H9 (cell line): ENCODE data around the gene DCT. TPM values are rescaled to one million over a fixed set of nuclear protein-coding genes. Genes with fewer than 3 reads are reported as not detected.

Source experiments
- DNase-seq: peaks from one replicate; pipeline ENCODE4 v3.0.0-alpha.2; 2017
- H2AFZ ChIP-seq: one replicate; pipeline ENCODE4 v1.6.1; 2013; ENCODE audit warnings: mild to moderate bottlenecking, low read length, control low read depth, moderate library complexity
- H2AK5ac ChIP-seq: 2 replicates; pipeline ENCODE4 v1.6.1; 2013; ENCODE audit warnings: low read length, control low read depth, mixed read lengths; ENCODE audit not compliant: insufficient read length
- H2BK120ac ChIP-seq: one replicate; pipeline ENCODE4 v1.6.1; 2013; ENCODE audit warnings: low read depth, mild to moderate bottlenecking, low read length, control low read depth, inconsistent platforms; ENCODE audit not compliant: poor library complexity, severe bottlenecking
- H2BK12ac ChIP-seq: 2 replicates; pipeline ENCODE4 v1.6.1; 2013; ENCODE audit warnings: low read length, control low read depth, mixed read lengths, low read depth; ENCODE audit not compliant: insufficient read length
- H2BK15ac ChIP-seq: 2 replicates; pipeline ENCODE4 v1.6.1; 2013; ENCODE audit warnings: low read depth, low read length, control low read depth
- H2BK20ac ChIP-seq: one replicate; pipeline ENCODE4 v1.6.1; 2013; ENCODE audit warnings: low read depth, mild to moderate bottlenecking, low read length, control low read depth, inconsistent platforms; ENCODE audit not compliant: poor library complexity, severe bottlenecking
- H2BK5ac ChIP-seq: 2 replicates; pipeline ENCODE4 v1.6.1; 2013; ENCODE audit warnings: low read length, control low read depth, mixed read lengths; ENCODE audit not compliant: insufficient read length
- H3K14ac ChIP-seq: 2 replicates; pipeline ENCODE4 v1.6.1; 2013; ENCODE audit warnings: low read length, control low read depth; ENCODE audit not compliant: insufficient read depth
- H3K18ac ChIP-seq: 2 replicates; pipeline ENCODE4 v1.6.1; 2013; ENCODE audit warnings: low read depth, mild to moderate bottlenecking, mixed read lengths, low read length, control low read depth; ENCODE audit not compliant: insufficient read length
- H3K23ac ChIP-seq: 2 replicates; pipeline ENCODE4 v1.6.1; 2013; ENCODE audit warnings: low read length, control low read depth, mixed read lengths, low read depth; ENCODE audit not compliant: insufficient read length
- H3K23me2 ChIP-seq: 2 replicates; pipeline ENCODE4 v1.6.1; 2013; ENCODE audit warnings: low read depth, mild to moderate bottlenecking, mixed read lengths, low read length, control low read depth; ENCODE audit not compliant: insufficient read length, poor library complexity, severe bottlenecking
- H3K27ac ChIP-seq: 2 replicates; pipeline ENCODE4 v1.5.1; 2013; ENCODE audit warnings: low read length, control low read depth, mixed read lengths, low read depth; ENCODE audit not compliant: insufficient read length
- H3K27me3 ChIP-seq: 2 replicates; pipeline ENCODE4 v1.6.1; 2013; ENCODE audit warnings: low read length, control low read depth, inconsistent platforms; ENCODE audit not compliant: insufficient read depth
- H3K4ac ChIP-seq: 2 replicates; pipeline ENCODE4 v1.6.1; 2013; ENCODE audit warnings: low read depth, mild to moderate bottlenecking, control low read depth, inconsistent platforms, low read length, moderate library complexity
- H3K4me1 ChIP-seq: 2 replicates; pipeline ENCODE4 v1.6.1; 2013; ENCODE audit warnings: low read length, control low read depth, inconsistent platforms; ENCODE audit not compliant: insufficient read depth
- H3K4me2 ChIP-seq: 2 replicates; pipeline ENCODE4 v1.6.1; 2013; ENCODE audit warnings: low read length, control low read depth, mixed read lengths; ENCODE audit not compliant: insufficient read length, insufficient read depth
- H3K56ac ChIP-seq: 2 replicates; pipeline ENCODE4 v1.6.1; 2013; ENCODE audit warnings: low read depth, mild to moderate bottlenecking, mixed read lengths, low read length, control low read depth; ENCODE audit not compliant: insufficient read length
- H3K79me1 ChIP-seq: 2 replicates; pipeline ENCODE4 v1.6.1; 2013; ENCODE audit warnings: low read depth, mild to moderate bottlenecking, moderate library complexity, low read length, control low read depth, inconsistent platforms; ENCODE audit not compliant: insufficient read depth, poor library complexity, severe bottlenecking
- H3K79me2 ChIP-seq: 2 replicates; pipeline ENCODE4 v1.6.1; 2013; ENCODE audit warnings: low read length, control low read depth, inconsistent platforms; ENCODE audit not compliant: insufficient read depth
- H3K9ac ChIP-seq: 2 replicates; pipeline ENCODE4 v1.6.1; 2013; ENCODE audit warnings: low read length, control low read depth, mixed read lengths; ENCODE audit not compliant: insufficient read length; ENCODE audit errors: extremely low read depth
- H3K9me3 ChIP-seq: one replicate; pipeline ENCODE4 v1.6.1; 2013; ENCODE audit warnings: low read depth, low read length, inconsistent platforms; ENCODE audit not compliant: control insufficient read depth
- H3T11ph ChIP-seq: one replicate; pipeline ENCODE4 v1.6.1; 2013; ENCODE audit warnings: mild to moderate bottlenecking, low read length, control low read depth, inconsistent platforms
- H4K20me1 ChIP-seq: one replicate; pipeline ENCODE4 v1.6.1; 2013; ENCODE audit not compliant: control insufficient read depth, insufficient read length, insufficient read depth
- H4K5ac ChIP-seq: 2 replicates; pipeline ENCODE4 v1.6.1; 2013; ENCODE audit warnings: low read depth, mild to moderate bottlenecking, mixed read lengths, low read length, control low read depth; ENCODE audit not compliant: insufficient read length
- H4K8ac ChIP-seq: replicated peaks from 2 replicates; pipeline ENCODE4 v1.6.1; 2013; ENCODE audit warnings: low read length, control low read depth, mixed read lengths, low read depth; ENCODE audit not compliant: insufficient read length
- H4K91ac ChIP-seq: 2 replicates; pipeline ENCODE4 v1.6.1; 2013; ENCODE audit warnings: low read depth, mild to moderate bottlenecking, moderate library complexity, mixed read lengths, low read length, control low read depth; ENCODE audit not compliant: insufficient read length
- H3K27ac Mint-ChIP-seq, 3 experiments: 2 replicates in 2 of 3; 3 replicates in 1 of 3; pipeline ENCODE4 v1.8.0; 2020 to 2021; ENCODE audit warnings: mixed read lengths in 3 of 3, mild to moderate bottlenecking in 1 of 3, moderate library complexity in 1 of 3
- H3K27me3 Mint-ChIP-seq: 2 replicates; pipeline ENCODE4 v1.8.0; 2021; ENCODE audit warnings: low read depth, mild to moderate bottlenecking, moderate library complexity, mixed read lengths
- H3K36me3 Mint-ChIP-seq, 3 experiments: 2 replicates in 2 of 3; 3 replicates in 1 of 3; pipeline ENCODE4 v1.8.0; 2020 to 2021; ENCODE audit warnings: low read depth in 3 of 3, mixed read lengths in 3 of 3; ENCODE audit not compliant: insufficient read depth in 1 of 3
- H3K4me1 Mint-ChIP-seq, 2 experiments: 2 replicates each; pipeline ENCODE4 v1.8.0; 2020; ENCODE audit warnings: mixed read lengths in 2 of 2
- H3K4me3 Mint-ChIP-seq, 2 experiments: 2 replicates in 1 of 2; 3 replicates in 1 of 2; pipeline ENCODE4 v1.8.0; 2020 to 2021; ENCODE audit warnings: mild to moderate bottlenecking in 2 of 2, mixed read lengths in 2 of 2, moderate library complexity in 1 of 2
- H3K9me3 Mint-ChIP-seq, 2 experiments: 2 replicates in 1 of 2; 3 replicates in 1 of 2; pipeline ENCODE4 v1.8.0; 2020; ENCODE audit warnings: mild to moderate bottlenecking in 2 of 2, mixed read lengths in 2 of 2, moderate library complexity in 1 of 2
- CTCF ChIP-seq: fragments of 200-600 bp; sonication (generic); conservative IDR thresholded peaks from 3 replicates; pipeline ENCODE4 v1.8.0; 2021; ENCODE audit warnings: antibody characterized with exemption, mild to moderate bottlenecking
- total RNA-seq: library from RNA; stranded (reverse); gene quantifications from 2 replicates; pipeline ENCODE4 v1.2.1, GENCODE V29; 2021

DCT gene
- total RNA-seq, 1 experiment from 2014 or later: not detected

GRCh38 chr13:94399812-94400211 lies 79.7 kb downstream of the DCT start:
- Histone ChIP-seq H2BK120ac (no peak overlapping the region), H4K91ac (no peak overlapping the region), H3K79me1 (no peaks in the 10 kb centered on the region), H2AK5ac (no peak overlapping the region), H2BK15ac (no peak overlapping the region), H3K9me3 (no peaks in the 10 kb centered on the region), H2BK12ac (no peak overlapping the region), H3K18ac (no peak overlapping the region), H3K23me2 (no peaks in the 10 kb centered on the region), H2BK5ac (no peak overlapping the region), H3K4me1 (peaks cover 3% of the 10 kb centered on the region; the same call in 1 of the 2 replicates), H3K14ac (no peak overlapping the region), H3K9ac (no peak overlapping the region), H2BK20ac (no peak overlapping the region), H3K4ac (no peak overlapping the region), H4K5ac (no peak overlapping the region), H3T11ph (no peak overlapping the region), H3K27me3 (no peaks in the 10 kb centered on the region), H3K56ac (no peak overlapping the region), H4K8ac (no peak overlapping the region), H3K4me2 (no peak overlapping the region), H2AFZ (no peak overlapping the region), H4K20me1 (no peaks in the 10 kb centered on the region), H3K27ac (no peak overlapping the region), H3K79me2 (no peaks in the 10 kb centered on the region), H3K23ac (no peak overlapping the region)
- Mint-ChIP-seq H3K27ac (no peak overlapping the region), H3K27me3 (no peaks in the 10 kb centered on the region; the same call in 1 of the 2 replicates), H3K4me3 (no peak overlapping the region), H3K4me1 (peaks cover 3 to 6% of the 10 kb centered on the region in 2 experiments; a peak in 3 of 4 replicates), H3K36me3 (peaks cover 0 to 4% (median 0%) of the 10 kb centered on the region in 3 experiments; a peak in 2 of 7 replicates), H3K9me3 (no peaks in the 10 kb centered on the region)
- no peak for DNase-seq
- TF ChIP-seq CTCF: no peak
